DMS79 treated with DMSO at 0.1 percent for 48 hours (cell line): ENCODE results near the gene CDC23.
A peak's percentile ranks its signal among the peaks of the same experiment; 100 is the strongest.

Experiments
- DNase-seq: peaks from one replicate; lab custom pipeline; 2025; lab: John Stamatoyannopoulos, UW

CDC23 gene

DNA sequence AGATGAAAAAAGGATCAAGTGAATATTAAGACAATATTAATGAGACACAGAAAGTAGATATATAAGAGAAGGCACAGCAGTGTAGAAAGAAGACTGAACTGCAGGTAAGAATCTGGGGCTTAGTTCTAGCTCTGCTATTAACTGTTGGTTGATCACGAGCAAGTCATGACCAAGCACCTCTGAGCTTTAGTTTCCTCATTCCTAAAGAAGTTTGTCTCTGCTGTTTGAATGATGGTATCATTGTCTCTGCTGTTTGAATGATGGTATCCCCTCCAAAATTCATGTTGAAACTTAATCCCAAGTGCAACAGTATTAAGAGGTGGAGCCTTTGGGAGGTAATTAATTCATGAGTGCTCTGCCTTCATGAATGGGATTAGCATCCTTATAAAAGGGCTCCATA lies 71.4 kb downstream of the CDC23 start:
- DNase-seq, result no peak

DNA sequence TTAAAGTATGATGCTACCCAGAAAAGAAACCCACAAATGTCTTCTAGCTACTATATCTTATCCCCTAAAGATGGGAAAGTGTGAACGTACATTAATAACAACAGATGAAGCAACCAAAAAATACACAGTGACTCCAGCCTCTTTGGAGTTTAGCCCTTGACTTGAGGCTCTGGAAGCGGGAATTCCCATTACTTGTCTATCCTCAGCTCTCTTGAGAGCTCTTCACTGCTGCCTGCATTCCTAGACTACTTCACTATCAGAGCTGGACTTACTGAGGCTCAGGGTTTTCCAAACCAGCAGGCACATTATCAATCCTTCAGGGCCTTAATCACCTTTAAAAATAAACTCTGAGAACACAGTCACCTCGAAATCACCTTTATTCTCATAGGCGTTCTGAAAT lies 72.9 kb downstream of the CDC23 start:
- DNase-seq, result no peak

DNA sequence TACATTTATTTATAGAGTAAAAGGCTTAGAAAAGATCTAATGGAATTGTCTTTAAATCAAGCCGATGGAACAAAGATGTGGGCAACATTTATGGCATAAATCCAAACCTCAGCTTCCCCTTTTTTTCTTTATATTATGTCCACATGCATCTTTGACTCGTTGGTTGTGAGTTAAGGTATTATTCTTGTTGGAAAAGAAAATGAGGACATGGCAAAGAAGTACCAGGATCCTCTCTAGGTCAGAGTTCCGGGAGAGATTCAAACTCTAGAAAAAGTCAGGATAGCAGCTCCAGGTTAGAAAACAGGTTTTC lies 73.4 kb downstream of the CDC23 start:
- no peak for DNase-seq

DNA sequence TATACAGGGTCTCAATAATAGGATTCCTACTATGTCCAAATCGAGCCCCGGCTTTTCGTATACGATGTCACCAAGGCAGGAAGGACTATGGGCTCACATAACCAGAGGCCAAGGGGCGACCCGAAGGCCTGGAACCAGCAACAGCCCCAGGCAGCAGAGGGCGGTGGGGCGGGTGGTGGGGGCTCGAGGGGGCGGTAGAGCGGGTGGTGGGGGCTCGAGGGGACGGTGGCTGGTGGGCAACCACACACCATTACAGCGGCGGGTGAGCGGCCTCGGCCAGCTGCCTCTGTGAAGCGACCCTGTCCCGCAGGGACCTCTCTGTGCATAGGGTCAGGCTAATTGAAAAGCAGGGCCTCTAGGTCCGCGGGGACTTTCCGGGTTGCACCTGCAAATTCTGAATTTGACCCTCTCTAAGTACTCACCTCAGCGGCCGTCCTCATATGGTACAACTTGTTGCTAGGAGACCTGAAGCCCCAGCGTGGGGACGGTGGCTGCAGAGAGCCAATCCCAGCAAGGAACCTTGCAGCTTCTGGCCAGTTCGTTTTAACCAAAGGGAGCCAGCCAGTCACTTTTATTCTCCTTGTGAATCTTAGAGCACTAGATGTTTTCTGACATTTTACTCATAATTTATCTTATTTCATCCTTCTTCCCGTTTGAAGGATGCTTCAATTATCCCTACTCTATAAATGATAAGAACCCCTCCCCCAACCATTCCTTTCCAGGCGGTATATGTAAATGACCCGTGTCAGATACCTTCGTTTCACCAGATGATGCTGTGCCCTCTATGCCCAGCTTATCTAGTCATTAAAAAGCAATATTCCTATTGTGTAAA lies 74.0 kb downstream of the CDC23 start, which contains the start of gene NME5:
Gene NME5, minus strand, starts transcription at position 480 of the 832 bp plus-strand sequence. CDS start 648 bp downstream, outside the sequence.
- DNase-seq, result peak; percentile 37
